Suprapubic skin (tissue), 4 donors: Measurements from ENCODE around the gene TP53BP2.
"Not testable (repeated sequence)": the region's sequence is repeated elsewhere in the genome, so short reads cannot be mapped to it uniquely, and the experiment has no call there.

Experiments
- CTCF ChIP-seq, 2 donors: fragments of 200-600 bp in 1 of 2; fragments of 450-650 bp in 1 of 2; sonication (generic) in 1 of 2; IDR thresholded peaks; one replicate each; pipeline ENCODE4 v1.5.1; 2016 to 2019; ENCODE audit warnings: antibody characterized with exemption in 2 of 2, mild to moderate bottlenecking in 1 of 2, moderate library complexity in 1 of 2
- EP300 ChIP-seq: sonication (generic); formaldehyde crosslinking; IDR thresholded peaks from one replicate; pipeline ENCODE4 v1.6.1; 2017; ENCODE audit warnings: antibody characterized with exemption
- POLR2A ChIP-seq, 2 donors: fragments of 450-650 bp; IDR thresholded peaks; one replicate each; pipeline ENCODE4 v1.6.1; 2017; ENCODE audit warnings: antibody characterized with exemption in 2 of 2, mild to moderate bottlenecking in 2 of 2, moderate library complexity in 2 of 2
- POLR2AphosphoS5 ChIP-seq, 3 donors: sonication (generic); formaldehyde crosslinking; IDR thresholded peaks; one replicate each; pipeline ENCODE4 v1.6.1; 2017; ENCODE audit warnings: antibody characterized with exemption in 3 of 3

- TF ChIP-seq POLR2AphosphoS5 (IDR thresholded peaks at IDR 0.05); EP300; POLR2A (IDR thresholded peaks at IDR 0.05); CTCF (IDR thresholded peaks at IDR 0.05): not testable (repeated sequence)
Measured at GRCh38 chr1:223809905-223810304, 35.8 kb downstream of the TP53BP2 start.
